IPS DF 4.7 (cell line): ENCODE data around the gene CEBPA.
"Not testable (repeated sequence)": the region's sequence is repeated elsewhere in the genome, so short reads cannot be mapped to it uniquely, and the experiment has no call there.

Experiments
- DNase-seq: peaks from one replicate; pipeline ENCODE4 v3.0.0-alpha.2; 2013; ENCODE audit warnings: low spot score; ENCODE audit errors: extremely low read depth

The CEBPA gene

DNA sequence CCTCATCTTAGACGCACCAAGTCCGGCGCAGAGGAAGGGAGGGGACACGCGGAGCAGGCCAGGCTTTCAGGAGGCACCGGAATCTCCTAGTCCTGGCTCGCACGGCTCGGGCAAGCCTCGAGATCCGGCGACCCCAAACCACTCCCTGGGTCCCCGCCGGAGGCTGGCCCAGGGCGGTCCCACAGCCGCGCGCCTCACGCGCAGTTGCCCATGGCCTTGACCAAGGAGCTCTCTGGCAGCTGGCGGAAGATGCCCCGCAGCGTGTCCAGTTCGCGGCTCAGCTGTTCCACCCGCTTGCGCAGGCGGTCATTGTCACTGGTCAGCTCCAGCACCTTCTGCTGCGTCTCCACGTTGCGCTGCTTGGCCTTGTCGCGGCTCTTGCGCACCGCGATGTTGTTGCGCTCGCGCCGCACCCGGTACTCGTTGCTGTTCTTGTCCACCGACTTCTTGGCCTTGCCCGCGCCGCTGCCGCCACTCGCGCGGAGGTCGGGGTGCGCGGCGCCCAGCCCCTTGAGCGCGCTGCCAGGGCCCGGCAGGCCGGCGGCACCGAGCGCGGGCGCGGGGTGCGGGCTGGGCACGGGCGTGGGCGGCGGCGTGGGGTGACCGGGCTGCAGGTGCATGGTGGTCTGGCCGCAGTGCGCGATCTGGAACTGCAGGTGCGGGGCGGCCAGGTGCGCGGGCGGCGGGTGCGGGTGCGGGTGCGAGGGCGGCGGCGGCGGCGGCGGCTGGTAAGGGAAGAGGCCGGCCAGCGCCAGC, 1.0 kb downstream of the CEBPA start:
- DNase-seq: no peak

DNA sequence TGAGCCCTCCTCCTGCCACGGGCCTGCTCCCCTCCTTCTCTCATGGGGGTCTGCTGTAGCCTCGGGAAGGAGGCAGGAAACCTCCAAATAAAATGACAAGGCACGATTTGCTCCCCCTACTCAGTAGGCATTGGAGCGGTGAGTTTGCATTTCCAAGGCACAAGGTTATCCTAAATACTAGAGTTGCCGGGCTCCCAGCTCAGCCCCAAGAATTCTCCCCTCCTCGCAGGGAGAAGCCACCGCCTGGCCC, 1.5 kb downstream of the CEBPA start:
- no peak for DNase-seq

DNA sequence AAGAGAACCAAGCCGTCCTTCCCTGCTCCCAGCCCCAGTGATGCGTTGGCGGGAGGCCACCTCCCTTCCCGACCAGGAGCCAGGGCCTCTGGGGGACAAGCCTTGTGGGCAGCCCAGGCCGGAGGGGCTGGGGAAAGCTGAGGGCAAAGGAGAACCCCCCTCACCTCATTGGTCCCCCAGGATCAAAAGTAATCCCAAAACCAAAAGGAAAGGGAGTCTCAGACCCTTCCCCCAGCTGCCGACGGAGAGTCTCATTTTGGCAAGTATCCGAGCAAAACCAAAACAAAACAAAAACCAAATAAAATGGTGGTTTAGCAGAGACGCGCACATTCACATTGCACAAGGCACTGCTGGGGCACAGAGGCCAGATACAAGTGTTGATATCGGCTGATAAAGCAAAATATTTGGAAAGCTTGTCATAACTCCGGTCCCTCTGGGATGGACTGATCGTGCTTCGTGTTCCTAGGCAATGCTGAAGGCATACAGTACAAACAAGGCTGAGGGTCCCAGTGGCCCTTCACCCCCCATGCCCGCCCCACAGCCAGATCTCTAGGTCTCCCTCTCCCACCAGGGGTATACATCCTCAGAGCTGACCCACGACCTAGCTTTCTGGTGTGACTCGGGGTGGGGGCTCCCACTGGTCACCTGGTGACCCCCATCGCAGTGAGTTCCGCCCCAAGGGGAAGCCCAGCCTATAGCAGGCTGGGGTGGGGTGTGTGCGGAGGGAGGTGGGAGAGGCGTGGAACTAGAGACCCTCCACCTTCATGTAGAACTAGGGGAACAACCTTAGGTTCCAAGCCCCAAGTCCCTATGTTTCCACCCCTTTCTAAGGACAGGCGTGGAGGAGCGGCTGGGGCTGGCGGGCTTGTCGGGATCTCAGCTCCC, 2.1 kb downstream of the CEBPA start:
- no peak for DNase-seq

DNA sequence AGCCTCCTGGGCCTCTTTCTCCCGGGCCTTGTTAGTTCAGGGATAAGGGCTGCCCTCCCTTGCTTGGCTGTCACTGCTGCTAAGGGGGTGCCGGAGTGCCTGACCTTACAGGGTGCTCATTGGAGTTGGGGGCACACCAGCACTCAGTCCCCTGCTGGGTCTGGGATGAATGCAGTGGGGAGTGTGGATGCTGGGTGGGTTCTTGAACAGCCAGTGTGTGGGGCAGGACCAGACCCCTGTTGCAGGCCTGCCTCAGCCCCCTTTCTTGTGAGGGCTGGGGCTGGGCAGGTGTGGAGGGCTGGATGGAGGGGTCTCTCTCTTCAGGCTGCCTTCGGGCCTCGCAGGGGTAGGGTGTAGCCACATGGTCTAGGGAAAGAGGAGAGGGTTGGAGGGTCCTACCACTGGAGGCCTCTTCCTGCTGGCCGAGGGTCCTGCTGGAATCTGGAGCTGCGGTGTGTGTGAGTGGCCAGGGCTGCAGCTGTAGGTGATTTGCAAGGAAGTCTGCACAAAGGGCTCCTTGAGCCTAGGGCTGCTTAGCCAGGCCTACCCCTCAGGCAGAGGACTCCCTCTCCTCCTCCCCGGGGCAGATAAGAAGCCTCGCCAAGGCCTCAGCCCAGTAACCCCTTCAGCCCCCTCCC, 3.2 kb downstream of the CEBPA start:
- DNase-seq: no peak

DNA sequence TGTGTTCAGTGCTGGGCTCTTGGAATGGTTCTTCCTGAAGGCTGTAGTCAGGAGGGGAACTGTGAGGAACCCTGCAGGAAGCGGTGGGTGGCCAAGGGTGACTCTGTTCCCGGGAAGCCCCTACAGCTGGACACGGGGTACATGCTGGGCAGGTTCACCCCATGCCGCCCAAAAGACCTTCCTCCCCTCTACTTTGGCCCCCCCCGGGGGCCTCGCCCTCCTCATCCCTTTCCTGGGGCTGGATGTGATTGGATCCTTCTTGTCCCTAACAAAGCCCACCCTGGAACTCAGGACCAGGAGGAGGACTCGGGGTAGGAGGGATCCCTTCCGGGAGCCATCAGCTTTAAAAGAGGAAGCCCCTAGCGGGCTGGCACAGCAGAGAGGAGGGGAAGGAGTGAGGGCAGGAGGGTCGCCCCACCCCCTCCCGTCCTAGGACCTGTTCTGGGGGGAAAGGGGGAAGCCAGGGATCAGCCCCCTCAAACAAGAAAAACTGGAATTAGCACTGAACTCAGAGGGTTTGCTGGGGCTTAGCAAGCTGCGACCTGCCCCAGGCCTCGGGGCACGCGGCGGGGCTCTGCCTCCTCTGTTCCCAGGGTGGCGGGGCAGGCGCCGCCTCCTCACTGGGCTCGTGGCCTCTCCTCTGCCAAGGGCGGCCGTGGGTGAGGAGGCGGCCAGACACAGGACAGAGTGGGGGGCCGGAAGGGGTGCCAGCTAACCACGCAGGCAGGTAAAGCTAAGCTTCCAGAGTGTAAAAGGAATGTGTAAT, 4.0 kb downstream of the CEBPA start:
- DNase-seq: no peak

DNA sequence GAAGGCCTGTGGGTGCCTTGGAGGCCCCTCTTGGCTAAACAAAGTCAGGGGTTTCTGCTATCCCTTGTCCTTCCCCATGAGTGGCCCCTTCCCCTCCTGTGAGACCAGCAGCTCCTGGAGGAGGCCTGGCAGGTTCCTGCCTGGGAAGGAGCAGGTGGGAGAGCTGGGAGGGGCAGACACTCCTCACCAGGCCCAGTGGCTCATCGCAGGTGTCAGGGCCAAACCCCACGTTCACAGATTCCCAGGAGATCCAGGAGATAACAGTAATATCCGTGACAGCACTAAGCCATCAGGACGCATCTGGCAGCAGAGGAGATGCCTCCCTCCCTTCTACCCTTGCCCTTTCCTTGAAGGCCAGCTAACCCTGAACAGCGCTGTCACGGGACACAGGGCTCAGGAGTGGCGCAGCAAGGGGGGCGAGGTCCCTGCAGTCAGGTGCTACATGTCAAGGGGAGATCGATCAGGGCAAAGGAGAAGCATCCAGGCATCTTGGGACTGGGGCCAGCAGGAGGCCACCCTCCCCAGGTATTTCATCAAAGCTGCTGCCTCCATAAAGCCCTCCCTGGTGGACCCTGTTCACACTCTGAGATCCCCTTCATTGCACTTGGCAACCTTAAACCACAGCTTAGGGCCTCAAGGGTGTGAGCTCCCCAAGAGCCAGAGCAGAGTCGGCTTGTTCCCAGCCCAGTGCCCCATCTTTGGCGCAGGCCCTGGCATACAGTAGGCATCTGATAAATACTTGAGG, 4.8 kb downstream of the CEBPA start:
- no peak for DNase-seq

DNA sequence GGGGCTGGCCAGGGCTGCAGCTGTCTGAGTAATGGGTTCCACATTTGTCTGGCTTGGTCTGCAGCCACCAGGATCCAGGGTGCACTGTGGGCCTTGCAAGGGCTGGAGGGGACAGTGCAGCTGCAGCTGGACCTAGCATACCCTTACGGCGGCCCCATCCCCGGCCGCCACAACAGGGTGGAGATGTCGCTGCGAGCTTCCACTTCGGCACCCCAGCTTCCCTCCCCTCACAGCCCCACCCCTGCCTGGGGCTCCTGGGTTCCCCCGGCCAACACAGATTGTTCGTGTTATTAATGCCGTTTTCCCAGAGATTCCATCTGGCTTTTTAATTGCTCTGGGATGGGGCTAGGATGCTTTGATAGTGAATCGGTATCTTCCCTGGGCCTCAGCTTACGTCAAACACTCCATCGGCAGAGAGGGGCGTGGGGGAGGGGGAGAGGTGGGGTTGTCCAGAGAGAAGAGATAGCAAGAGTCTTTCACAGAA, 5.8 kb downstream of the CEBPA start:
- DNase-seq: no peak

DNA sequence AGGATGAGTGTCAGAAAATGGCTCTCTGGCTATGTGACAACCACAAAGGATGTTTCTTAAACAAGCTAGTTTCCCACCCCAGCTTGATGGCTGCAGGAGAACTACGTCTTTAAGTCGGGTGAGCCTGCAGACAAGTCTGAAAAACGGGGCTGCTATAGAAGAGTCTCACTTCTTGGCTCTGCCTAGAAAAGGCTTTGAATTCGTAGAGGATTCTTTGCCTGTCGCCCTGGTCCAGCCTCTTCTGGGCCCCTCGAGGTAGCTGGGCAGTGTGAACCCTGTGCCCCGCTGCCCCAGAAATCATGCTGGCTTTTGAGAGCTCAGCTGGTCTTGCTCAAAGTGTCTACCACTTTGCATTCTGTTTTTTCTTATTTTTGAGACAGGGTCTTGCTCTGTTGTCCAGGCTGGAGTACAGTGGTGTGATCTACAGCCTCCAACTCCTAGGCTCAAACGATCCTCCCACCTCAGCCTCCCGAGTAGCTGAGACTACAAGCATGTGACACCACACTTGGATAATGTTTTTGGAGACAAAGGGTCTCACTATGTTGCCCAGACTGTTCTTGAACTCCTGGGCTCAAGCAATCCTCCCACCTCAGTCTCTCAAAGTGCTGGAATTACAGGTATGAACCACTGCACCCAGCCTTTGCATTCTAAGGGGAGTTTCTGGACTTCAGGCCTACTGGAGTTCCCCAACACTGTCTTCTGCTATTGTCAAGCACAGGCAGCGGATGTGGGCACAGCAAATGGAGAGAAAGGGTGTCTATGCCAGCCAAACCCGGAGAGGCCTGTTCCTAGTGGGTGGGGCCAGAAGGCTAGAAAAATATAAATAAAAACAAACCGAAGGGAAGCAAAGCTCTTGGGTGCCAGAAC, 6.5 kb downstream of the CEBPA start:
- no peak for DNase-seq

DNA sequence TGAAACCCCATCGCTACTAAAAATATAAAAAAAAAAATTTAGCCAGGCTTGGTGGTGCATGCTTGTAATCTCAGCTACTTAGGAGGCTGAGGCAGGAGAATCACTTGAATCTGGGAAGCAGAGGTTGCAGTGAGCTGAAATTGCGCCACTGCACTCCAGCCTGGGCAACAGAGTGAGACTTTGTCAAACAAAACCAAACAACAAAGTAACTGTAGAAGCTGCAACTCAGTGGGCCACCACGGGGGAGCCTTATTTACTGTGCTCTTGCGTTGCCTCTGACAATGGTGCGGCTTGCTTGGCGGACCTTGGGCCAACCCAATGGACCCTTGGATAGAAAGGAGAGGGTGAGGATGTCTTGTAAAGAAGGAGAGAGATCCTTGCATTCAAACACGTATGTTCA, 7.3 kb downstream of the CEBPA start:
- not testable (repeated sequence) for DNase-seq

DNA sequence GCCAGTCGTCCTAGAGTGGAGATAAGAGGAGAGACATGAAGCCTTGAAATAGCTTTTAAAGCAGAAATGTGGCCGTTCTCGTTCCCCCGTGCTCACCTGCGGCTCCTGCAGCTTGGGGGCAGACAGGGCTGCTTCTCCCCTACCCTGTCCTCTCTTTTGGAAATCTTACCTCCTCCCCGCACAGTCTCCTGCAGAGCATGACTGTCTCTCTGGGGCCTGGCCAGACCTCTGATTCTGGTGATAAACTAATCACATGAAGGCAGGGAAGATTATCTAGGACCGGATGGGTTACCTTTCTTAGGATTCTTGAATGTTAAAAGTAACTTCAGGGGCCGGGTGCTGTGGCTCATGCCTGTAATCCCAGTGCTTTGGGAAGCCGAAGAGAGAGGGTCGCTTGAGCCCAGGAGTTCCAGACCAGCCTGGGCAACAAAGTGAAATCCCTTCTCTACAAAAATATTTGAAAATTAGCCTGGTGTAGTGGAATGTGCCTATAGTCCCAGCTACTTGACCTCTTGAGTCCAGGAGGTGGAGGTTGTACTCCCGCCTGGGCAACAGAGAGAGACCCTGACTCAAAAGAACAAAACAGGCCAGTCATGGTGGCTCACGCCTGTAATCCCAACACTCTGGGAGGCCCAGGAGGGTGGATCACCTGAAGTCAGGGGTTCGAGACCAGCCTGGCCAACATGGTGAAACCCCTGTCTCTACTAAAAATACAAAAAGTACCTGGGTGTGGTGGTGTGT, 8.1 kb downstream of the CEBPA start:
- DNase-seq: no peak

DNA sequence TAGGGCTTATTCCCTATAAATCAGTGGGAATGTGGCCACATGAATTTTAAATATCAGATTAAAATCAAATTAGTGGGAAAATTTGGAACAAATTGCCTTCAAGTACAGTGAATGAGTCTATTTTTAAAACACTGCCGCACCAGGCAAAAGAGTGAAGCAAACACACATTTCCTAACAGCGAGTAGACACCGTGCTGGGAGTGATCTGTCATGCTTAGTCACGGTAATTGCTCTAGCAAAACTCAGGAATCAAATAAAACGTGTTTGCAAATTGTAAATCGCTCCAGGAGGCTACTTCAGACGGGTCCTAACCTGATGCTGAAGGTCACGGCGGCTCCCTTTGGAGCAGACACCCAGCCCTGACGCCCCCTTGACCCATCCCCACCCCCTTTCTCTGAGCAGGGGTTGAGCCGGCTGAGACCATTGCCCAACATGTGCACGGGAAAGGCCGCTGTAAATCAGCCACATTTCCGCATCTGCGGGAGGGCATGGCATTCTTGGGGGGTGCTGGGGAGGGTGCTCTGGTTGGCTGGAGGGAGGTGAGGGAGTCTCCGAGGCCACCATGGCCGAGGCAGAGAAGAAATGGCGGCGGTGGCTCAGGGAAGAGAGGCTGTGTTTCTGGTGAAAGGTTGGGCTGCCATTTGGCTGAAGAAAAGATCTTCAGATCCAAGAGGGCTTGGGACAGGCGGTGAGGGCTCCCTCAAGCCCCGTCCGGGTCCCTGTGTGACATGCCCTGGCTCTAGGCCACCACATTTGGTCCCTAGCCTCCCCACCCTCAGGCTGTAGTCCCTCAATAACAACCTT, 8.9 kb downstream of the CEBPA start:
- no peak for DNase-seq

DNA sequence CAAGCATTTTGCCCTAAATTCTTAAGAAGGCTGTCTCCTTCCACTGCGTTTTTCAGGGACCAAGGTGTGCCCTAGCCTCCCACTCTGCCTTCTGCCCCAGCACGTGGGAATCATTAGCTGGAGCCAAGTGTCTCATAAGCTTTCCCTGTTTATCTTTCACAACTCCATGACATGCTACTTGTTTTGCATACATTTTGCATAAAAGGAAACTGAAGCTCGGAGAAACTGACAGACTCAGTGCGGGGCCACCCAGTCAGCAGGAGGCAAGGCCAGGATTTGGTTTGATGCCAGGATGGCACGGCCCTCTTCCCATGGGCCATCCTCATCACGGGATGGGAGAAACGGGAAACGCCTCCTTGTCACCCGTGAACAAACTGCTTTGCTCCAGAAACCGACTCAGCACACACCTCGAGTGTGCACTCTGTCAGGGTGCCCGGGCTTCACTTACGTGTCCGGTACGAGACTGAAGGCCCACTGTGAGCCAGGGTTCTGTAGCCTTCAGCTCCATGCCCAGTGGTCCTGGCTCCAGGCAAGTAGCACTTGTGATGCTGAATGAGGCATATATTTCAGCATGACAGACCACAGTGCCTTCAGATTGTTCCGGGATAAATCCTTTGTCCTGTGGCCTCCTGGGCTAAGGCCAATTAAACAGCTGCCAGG, 9.6 kb downstream of the CEBPA start:
- no peak for DNase-seq

DNA sequence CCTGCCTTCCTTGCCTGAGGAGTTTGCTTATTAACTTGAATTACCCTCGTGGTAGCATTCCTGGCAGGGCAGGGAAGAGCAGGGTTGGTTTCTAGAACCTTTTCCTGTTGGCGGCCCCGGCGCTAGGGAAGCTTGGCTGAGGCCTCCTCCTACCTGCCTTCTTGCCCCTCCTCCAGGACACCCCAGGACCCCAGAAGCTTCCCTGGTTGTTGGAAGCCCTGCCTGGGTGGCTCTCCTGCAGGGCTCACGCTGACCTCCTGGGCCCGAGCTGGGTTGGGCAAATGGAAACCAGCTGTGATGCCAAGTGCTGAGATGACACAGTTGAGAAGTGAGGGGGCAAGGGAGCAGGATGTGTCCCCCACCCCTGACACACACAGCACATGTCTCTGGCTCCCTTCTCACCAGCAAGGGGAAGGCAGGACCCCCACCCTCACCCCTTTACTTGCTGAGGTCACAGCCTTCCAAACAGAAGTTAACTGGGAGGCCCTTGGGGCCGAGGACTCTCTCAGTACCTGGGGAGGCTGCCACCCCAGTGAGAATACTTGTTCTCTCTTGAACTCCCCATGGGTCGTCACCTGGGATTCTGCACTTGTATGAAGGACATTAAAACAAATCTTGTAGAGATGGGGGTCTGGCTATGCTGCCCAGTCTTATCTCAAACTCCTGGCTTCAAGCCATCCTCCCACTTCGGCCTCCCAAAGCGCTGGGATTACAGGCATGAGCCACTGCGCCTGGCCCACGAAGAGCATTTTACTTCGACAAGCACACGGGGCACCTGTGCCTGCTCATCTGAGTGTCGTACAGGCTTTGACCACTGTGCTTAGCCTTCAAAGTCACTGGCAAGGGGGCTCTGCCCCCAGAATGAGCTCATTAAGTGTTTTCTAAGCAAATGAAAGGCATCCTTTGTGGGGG, 10.5 kb downstream of the CEBPA start:
- no peak for DNase-seq

DNA sequence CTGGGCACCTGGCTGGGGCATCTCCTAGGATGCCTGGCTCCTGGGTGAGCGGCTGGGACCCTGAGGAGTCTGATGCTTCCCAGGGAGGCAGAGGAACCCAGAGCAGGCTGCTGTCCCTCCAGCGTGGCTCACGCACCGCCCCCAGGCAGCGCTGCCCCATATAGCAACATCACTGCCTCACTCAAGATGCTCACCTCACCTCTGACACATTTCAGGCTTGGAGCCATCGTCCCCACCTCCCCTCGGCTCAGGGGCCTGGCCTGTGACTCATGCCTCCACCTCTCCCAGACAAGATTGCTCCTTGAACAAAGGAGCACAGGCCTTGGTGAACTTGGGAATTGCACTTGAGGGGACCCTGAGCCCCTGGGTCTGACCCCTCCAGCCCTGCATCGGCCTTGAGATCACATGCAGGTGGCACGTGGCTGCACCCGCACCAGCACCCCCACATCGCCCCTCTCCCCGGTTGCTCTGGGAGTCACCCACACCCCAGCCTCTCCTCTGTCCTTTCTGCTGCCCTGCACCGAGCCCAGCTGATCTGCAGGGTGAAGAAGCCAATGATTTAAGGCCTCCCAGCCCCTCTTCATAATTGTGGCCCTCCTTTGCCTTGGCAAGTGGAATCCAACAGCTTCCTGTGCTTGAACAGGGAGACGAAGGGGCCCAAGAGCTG, 11.2 kb downstream of the CEBPA start:
- DNase-seq: no peak

DNA sequence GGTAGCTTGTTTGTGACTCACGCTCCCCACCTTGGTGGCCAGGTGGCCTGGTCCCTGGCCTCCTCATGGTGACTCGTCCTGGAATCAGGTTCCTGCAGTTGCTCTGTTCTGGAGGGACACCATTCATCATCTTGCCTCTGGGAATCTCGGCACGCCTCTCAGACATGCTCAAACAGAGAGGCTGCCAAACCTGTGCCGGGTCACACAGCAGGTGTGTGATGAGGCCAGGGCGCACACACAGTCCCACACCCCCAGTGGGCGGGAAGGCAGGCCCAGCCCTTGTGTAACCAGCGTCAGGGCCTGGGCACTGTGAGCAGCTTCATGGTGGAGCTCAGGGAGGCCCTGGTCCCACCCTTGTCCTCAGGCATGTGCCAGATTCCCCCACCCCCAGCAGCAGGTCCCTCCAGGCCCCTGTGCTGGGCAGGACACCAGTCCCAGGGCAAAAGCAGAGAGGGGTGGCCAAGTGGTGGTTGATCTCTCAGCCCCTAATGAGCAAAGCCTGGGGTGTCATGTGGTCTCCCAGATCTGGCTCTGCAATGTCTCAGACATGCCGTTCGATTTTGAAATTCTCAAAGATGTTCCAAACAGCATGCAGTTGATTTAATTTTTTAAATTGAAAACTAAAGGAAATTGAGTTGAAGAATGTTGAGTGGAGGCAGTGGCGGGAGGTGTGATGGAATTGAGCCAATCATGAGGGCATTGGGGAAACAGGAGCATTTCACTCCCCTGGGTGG, 12.1 kb downstream of the CEBPA start:
- no peak for DNase-seq

DNA sequence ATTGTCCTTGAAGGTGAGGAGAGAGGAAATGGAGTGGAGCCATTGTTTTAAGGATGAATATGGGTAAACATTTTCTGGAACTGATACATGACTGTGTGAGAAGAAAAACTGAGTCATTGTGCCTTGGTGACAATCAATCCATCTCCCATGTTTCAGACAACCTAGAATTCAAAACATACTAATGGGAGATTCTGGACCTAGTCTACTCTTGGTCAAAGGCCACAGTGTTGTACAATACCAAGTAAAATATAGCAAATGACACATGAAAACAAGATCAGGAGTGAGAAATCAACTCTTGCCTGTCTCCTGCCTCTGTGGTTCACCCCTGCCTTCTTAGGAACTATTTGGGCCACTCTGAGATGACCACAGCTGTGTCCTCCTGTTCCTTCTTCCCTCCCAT, 13.1 kb downstream of the CEBPA start:
- no peak for DNase-seq
